GM12865 (cell line): ENCODE results near the gene R3HCC1L.

Experiments used
- DNase-seq: peaks from one replicate; pipeline ENCODE4 v3.0.0; 2010; ENCODE audit warnings: low read depth
- H3K4me3 ChIP-seq: 2 replicates; pipeline ENCODE4 v1.5.1; 2011; ENCODE audit warnings: mild to moderate bottlenecking, low read depth, low read length, control low read depth
- CTCF ChIP-seq: IDR thresholded peaks from 2 replicates; pipeline ENCODE4 v1.5.1; 2011; ENCODE audit warnings: low read length, control low read depth, low read depth, inconsistent platforms; ENCODE audit not compliant: insufficient read depth; ENCODE audit errors: missing control alignments

R3HCC1L gene

GRCh38 chr10:98212196-98212595, 77.7 kb downstream of the R3HCC1L start:
- no peak for TF ChIP-seq CTCF
- DNase-seq: no peak
- no peak overlapping the region for H3K4me3 ChIP-seq

GRCh38 chr10:98213740-98214139, 79.3 kb downstream of the R3HCC1L start:
- no peak for TF ChIP-seq CTCF
- H3K4me3 ChIP-seq: no peak overlapping the region
- DNase-seq: no peak

- no peak for TF ChIP-seq CTCF
- H3K4me3 ChIP-seq: no peak overlapping the region
- DNase-seq: no peak
Measured at GRCh38 chr10:98215373-98215772, 80.9 kb downstream of the R3HCC1L start.

- no peak for TF ChIP-seq CTCF
- H3K4me3 ChIP-seq: no peak overlapping the region
- DNase-seq: no peak
Measured at GRCh38 chr10:98217801-98218200, 83.3 kb downstream of the R3HCC1L start.

GRCh38 chr10:98223874-98224273, 89.4 kb downstream of the R3HCC1L start:
- H3K4me3 ChIP-seq: no peak overlapping the region
- TF ChIP-seq CTCF: no peak
- no peak for DNase-seq

- no peak overlapping the region for H3K4me3 ChIP-seq
- no peak for DNase-seq
- TF ChIP-seq CTCF: no peak
Measured at GRCh38 chr10:98224509-98224908, 90.1 kb downstream of the R3HCC1L start.

- H3K4me3 ChIP-seq: no peak overlapping the region
- no peak for DNase-seq
- no peak for TF ChIP-seq CTCF
Measured at GRCh38 chr10:98224996-98225395, 90.5 kb downstream of the R3HCC1L start.
